KOPT-K1 (cell line): ENCODE results near the gene PCSK6.

Source experiments
- H3K27ac ChIP-seq: fragments of 200-600 bp; sonication (generic); 2 replicates; pipeline ENCODE4 v1.5.1; 2016; ENCODE audit warnings: antibody characterized with exemption, mild to moderate bottlenecking, low read depth, low read length; ENCODE audit not compliant: poor library complexity, severe bottlenecking
- H3K36me3 ChIP-seq: fragments of 200-600 bp; sonication (generic); 2 replicates; pipeline ENCODE4 v1.5.1; 2017; ENCODE audit warnings: antibody characterized with exemption, mild to moderate bottlenecking, low read length, moderate library complexity; ENCODE audit not compliant: insufficient read depth
- H3K9me3 ChIP-seq: fragments of 200-600 bp; sonication (generic); 2 replicates; pipeline ENCODE4 v1.5.1; 2017; ENCODE audit warnings: antibody characterized with exemption, low read length, mild to moderate bottlenecking; ENCODE audit not compliant: insufficient read depth, poor library complexity, severe bottlenecking

PCSK6 gene

DNA sequence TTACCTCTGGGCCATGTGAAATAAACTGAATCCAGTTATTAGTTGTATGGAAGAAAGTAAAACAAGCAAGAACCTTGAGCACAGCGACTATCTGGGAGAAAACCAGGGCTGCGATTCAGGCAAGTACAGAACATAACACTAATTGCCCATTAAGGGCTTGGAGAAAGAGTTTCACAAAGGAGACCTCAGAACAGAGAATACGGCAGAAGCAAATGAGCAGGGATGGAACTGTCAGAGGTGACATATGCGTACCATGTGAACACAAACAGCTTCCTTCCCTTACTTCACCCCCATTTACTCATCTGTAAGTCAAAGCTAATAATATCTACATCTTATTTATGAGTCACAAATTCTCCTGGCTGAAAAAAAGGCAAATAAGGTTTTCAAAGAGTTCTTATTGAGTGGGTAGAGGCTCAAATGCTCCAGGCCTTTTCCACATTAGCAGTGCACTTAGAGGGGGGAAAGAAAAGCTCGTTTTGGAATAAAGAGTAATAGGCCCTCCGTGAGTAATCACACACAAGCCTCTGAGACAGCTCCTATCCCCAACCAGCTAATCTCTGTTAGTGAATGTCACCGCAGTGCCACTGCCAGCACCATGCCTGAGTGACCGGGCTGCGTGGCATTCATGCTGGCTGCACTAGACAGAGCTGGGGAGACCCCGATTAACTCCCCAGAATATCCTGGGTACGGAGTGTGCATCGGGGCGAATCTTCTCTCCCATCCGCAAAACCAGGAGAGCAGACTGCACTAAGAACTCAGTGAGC is 2.6 kb downstream of the PCSK6 start:
- no peak overlapping the region for H3K27ac ChIP-seq

DNA sequence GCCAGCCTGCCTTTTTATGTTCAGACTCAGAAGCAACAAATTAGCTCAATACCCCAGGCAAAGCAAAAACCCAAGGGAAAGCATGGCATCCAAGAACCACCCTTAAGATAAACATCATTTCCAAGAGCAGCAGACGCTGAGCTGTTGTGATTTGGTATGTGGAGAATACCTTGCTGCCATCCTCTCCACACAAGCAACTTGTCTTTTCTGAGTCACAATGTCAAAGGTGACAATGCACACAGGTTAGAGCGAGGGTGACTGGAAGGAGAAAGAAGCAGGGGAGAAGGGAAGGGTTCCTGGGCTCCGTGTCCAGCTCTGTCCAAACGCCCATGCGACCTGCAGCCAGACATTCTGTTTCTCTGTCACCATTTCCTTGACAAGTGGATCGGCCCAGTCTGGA is 6.0 kb downstream of the PCSK6 start:
- no peaks in the 10 kb centered on the region for H3K36me3 ChIP-seq
- H3K9me3 ChIP-seq = no peaks in the 10 kb centered on the region
- H3K27ac ChIP-seq = no peak overlapping the region

More for the DNA sequence above, 2.6 kb downstream of the PCSK6 start:
- Histone ChIP-seq H3K9me3 (peaks cover 12% of the 10 kb centered on the region), H3K36me3 (no peaks in the 10 kb centered on the region)

DNA sequence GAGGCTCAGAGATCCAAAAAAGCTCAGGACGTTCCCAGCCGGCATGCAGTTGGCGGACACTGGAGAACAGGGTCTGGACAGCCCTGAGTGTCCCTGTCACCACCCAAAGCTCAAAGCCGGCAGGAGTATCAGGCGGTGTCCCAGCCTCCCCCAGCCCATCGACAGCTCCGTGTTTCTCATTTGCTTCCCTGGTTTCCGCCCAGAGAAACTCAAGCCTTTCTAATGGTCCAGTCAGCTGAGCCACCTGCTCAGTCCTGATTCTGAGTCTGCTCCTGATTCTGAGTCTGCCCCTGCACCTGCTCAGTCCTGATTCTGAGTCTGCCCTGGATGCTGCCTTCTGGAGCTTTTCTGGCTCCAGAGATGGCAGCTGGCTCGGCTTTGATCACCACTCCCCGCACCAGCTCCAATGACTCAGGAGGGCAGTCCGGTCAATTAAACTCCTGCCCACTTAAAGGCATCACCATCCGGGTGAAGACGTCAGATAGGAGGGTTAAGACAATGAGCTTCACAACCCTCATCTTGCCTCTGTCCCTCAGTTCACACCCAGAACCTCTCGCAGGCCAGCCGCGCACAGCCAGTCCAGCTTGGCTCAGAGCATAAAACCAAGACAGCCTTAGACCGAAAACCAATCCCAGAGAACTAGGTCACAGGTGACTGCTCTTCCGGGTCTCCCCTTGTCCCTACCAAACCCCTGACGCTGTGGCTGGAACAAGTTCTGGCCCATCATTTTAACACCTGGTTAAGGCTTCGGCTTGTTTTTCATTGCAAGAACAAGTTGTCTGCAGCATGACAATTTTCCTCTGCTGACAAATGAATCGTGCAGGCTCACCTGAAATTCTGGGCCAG is 6.8 kb downstream of the PCSK6 start:
- H3K36me3 ChIP-seq = no peaks in the 10 kb centered on the region
- no peaks in the 10 kb centered on the region for H3K9me3 ChIP-seq
- H3K27ac ChIP-seq = no peak overlapping the region

DNA sequence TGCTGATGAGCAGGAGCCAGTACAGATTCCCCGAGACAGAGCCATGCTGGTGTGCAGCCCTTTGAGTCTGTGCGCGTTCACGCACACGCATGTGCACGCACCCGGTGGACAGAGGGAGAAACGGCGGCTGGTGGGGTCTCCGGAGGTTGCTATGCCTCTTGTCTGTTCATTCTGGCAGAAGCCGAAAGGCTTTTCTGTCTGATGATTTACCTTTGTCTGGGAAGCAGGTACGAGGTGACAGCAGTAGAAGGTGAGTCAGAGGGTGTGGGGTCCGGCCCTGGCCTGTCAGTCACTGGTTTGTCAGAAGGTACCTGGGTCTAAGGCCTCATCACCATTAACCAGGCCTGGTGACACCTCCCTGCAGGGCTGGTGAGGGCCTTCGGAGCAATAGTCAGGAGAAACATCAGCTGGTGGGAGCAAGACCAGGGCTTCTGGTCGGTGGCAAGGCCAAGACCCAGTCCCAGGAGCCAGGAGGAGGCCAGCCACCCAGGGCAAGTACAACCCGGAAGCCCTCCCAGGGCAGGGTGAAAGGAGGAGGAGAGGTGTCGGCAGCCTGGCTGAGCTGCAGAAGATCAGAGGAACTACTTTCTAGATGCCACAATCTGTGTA is 7.5 kb downstream of the PCSK6 start:
- no peak overlapping the region for H3K27ac ChIP-seq
- H3K36me3 ChIP-seq = no peaks in the 10 kb centered on the region
- H3K9me3 ChIP-seq = no peaks in the 10 kb centered on the region

DNA sequence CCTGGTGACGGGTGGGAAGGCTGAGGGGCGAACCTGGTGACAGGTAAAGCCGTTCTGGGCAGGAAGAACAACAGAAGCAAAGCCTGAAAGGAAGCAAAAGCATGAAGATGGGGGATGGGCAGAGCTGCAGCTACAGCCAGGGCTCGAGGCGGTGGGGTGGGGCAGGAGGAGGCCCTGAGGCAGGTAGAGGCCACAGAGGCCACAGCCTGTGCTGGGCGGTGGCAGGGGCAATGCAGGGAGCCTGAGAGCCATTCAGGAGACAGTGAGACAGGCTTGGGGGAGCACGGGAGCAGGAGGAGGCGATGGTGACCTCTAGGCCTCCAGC is 8.2 kb downstream of the PCSK6 start:
- Histone ChIP-seq H3K36me3 (no peaks in the 10 kb centered on the region), H3K9me3 (no peaks in the 10 kb centered on the region), H3K27ac (no peak overlapping the region)

DNA sequence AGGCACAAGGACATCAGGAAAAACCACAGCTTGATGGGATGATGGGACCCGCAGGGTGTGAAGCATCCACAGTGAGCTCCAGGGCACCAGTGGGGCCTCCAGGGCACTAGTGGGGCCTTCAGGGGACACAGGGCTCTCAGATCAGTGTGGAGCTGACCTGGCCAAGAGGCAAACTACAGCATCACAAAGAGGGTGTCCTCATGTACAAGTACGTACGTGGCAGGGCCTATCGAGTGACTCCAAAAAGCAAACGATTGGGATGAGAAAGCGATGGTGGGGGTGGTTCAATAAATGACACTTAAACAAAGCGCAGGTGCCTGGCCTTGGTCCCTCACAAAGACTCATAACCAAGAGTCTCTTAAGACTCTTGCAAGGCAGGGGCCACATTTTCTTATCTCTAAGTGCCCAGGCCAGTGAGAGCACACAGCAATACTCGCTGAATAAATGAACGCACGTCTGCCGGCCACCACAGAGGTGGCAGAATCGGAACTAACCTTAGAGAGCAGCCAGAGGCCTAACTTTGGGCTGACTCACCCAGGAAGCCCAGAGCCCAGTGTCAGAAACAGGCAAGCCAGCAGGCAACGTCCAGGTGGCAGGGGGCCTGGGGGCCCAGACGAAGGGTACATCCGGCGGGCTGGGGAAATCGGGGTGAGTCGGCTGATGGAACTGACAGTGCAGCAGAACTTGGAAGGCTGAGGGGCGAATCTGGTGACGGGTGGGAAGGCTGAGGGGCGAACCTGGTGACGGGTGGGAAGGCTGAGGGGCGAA is 8.7 kb downstream of the PCSK6 start:
- H3K9me3 ChIP-seq = no peaks in the 10 kb centered on the region
- H3K27ac ChIP-seq = no peak overlapping the region
- H3K36me3 ChIP-seq = no peaks in the 10 kb centered on the region

DNA sequence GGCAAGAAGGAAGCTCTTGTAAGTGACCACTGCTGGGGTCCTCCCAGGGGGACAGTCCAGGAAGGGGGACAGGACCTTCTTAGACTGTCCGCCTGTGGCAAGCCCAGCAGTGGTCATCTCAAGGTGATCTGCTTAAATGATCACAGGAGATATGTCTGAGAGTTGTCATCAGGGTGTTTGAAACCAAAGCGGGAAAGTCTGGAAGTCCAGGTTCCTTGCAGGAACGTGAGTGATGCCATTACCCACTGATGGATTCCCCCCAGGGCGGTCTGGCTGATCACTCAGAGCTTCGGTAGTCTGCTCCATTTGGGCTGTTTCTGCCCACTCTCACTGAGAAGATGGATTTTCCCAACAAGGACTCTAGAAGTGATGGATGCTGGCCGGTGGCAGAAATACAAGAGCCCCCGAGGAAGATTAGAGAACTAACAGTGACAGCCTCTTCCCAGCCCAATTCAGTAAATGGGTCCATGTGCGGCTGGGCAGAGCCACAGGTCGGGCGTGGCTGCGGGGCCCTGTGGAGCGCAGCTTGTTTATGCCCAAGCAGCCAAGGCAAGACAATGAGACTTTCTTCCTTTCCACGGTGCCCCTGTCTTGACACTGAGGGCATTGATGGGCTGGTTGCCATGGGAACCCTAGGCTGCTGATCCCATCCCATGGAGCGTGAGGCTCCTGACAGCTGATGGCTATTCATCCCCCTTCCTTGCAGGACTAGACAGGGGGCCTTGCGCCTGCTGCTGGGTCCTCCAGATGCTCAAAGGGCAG is 9.5 kb downstream of the PCSK6 start:
- no peaks in the 10 kb centered on the region for H3K9me3 ChIP-seq
- no peaks in the 10 kb centered on the region for H3K36me3 ChIP-seq
- no peak overlapping the region for H3K27ac ChIP-seq

DNA sequence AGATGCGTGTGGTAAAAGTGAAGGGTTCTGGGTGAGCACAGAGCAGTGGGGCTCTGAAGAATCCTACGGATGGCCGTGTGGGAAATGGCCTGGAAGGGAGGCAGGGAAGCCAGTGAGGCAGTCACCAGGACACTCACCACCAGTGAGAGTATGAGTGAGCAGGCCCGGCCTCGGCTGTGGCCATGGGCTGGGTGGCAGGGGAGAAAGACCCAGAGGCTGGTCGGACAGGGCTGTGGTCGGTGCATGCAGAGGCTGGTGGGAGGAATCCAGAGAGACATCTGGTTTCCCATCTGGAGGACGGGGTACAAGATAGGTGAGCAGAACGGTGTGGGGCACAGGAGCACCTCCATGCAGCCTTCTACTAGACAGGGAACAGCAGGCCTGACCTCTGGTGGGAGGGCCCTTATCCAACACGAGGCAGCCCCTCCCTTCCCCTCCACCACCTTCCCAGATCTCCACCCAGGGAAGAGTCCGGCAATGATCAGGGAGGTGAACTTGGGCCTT is 10.1 kb downstream of the PCSK6 start:
- H3K36me3 ChIP-seq = no peaks in the 10 kb centered on the region
- H3K27ac ChIP-seq = no peak overlapping the region
- H3K9me3 ChIP-seq = no peaks in the 10 kb centered on the region

DNA sequence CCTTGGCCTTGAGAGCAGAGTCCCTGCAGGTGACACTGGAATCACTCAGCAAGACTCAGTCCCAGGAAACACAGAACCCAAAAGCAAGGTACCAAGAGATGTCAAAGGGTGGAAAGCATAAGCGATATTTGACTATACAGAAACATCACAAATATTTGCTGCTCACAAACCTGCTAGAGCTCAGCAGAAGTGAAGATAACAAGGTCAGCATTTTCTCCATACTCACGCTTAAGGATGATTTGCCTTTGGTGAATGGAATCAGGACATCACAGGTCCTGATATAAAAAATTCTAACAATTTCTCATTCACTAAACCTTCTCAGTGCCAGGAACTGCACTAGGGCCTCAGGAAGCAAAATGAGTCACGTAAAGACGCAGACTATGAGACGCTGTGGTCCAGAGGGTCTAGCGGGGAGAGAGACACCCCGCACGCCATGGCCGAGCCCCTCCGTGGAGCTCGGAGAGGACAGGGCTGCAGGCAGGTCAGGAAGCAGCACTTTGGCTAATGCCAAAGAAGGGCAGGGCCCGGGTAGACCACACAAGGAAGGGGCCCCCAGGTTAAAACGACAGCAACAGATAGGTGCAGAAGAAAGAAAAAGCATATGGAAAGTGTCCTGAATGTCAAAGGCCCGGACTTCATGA is 10.7 kb downstream of the PCSK6 start:
- Histone ChIP-seq H3K27ac (no peak overlapping the region), H3K36me3 (no peaks in the 10 kb centered on the region), H3K9me3 (no peaks in the 10 kb centered on the region)

DNA sequence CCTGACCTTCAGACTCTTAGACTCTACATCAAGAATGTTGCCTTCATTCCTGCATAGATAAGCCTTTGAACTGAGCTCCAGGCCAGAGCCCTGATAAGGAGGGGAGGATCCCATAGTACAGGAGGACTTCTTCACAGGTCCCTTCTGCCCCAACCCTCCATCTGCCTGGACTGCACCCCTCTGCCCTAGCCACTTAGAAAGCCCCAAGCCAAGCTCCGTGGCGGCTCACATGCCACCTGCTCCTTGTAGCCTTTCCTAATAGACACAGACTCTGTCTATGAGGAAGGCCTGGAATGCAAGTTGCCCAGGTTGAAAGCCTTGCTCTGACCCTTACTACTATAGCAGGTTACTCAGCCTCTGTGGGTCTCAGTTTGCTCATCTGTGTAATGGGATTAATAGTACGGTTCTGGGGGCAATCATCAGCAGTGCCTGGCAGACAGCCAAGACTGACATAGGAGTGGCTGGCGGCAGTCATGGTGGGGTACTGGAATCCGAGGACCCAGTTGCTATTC is 11.6 kb downstream of the PCSK6 start:
- no peaks in the 10 kb centered on the region for H3K9me3 ChIP-seq
- H3K27ac ChIP-seq = no peak overlapping the region
- no peaks in the 10 kb centered on the region for H3K36me3 ChIP-seq

DNA sequence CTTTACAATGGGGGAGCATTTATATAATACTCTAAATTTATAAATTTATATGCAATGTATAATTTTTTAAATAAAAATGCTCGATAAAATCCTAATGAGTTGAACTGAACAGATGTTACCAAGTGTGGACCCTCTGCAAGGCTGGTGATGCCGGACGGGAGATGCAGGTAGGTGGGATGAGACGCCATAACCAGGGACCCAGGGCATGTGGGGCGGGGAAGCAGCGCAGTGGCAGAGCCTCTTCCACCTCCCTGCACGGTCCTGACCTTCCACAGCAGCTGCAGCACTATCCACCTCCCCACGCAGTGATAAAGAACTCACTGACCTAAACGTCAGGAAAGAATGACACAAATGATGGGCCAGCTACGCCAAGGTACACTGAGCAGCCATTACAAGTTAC is 12.8 kb downstream of the PCSK6 start:
- no peak overlapping the region for H3K27ac ChIP-seq
- H3K9me3 ChIP-seq = no peaks in the 10 kb centered on the region
- no peaks in the 10 kb centered on the region for H3K36me3 ChIP-seq

DNA sequence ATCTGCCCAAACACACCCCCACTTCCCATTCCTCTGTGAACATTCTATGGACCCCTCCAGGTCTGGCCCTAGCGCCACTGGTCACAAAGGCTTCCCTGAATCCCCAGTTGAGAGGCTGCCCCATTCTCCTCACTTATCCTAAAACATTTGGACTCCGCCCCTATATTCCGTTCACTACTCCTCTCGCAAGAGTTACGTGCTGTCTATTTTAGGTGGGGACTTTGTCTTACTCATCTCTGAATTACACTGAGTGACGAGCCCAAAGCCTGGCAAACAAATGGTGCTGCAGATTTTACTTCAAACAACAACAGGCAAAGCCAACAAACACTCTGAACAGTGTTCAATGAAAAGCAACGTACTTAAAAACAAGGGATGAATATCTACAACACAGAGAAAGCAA is 14.5 kb downstream of the PCSK6 start:
- Histone ChIP-seq H3K27ac (no peak overlapping the region), H3K36me3 (no peaks in the 10 kb centered on the region), H3K9me3 (no peaks in the 10 kb centered on the region)

DNA sequence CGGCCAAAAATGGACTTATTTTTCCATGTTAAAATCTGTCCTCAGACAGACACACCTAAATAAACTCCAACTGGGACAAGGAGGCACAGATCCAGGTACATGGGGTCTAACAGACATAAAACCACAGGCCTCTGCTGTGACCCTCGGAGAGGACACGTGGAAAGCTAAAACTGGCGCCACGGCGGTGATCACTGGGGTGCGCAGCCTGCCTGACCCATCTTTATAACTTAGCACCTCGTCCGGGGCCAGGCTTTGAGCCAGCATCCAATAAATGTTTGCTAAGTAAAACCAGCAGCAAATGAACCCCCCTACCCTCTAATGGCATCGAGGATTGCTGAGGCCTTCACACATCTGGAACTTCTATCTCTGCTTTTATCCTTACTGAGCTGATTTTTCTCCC is 15.3 kb downstream of the PCSK6 start:
- no peak overlapping the region for H3K27ac ChIP-seq
- no peaks in the 10 kb centered on the region for H3K9me3 ChIP-seq
- H3K36me3 ChIP-seq = no peaks in the 10 kb centered on the region

DNA sequence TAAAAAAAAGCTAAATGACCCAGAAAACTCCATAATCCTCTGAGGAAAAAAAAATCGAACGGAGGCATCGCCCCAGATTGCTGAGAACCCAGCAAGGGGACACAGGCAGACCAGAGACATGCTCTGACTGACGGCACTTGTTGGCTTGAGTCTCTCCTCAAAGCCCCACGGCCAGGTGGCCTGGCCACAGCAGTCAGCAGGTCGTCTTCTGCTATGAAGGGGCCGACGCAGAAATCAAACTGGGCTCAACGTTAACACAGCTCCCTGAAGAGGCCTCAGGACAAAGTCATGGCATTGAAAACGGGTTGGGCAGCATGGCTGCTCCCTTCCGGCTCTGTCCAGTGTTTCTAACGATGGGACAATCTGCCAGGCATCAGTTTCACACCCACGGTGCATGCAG is 17.5 kb downstream of the PCSK6 start:
- Histone ChIP-seq H3K9me3 (no peaks in the 10 kb centered on the region), H3K27ac (no peak overlapping the region), H3K36me3 (no peaks in the 10 kb centered on the region)
